Measurements from ENCODE around the gene KRTAP25-1.

Gene KRTAP25-1

GRCh38 chr21:30289215-30289614 lies at the start of gene KRTAP25-1:
KRTAP25-1 (minus strand) TSS chr21:30289514; CDS start chr21:30289490, 24 bp downstream.
- no peak for DNase-seq

GRCh38 chr21:30338717-30339116 lies 49.4 kb upstream of the KRTAP25-1 start:
- DNase-seq, result no peak

GRCh38 chr21:30337772-30338171 lies 48.5 kb upstream of the KRTAP25-1 start:
- no peak for DNase-seq

- no peak for DNase-seq
These were observed 48.0 kb upstream of the KRTAP25-1 start, which contains the start of gene KRTAP27-1 for GRCh38 chr21:30337276-30337744. KRTAP27-1 (minus strand) TSS chr21:30337694; CDS start chr21:30337668, 26 bp downstream.

GRCh38 chr21:30336596-30336995 lies 47.3 kb upstream of the KRTAP25-1 start:
- DNase-seq, result no peak

- DNase-seq, result no peak
These were observed 44.4 kb upstream of the KRTAP25-1 start for GRCh38 chr21:30333736-30334135.

GRCh38 chr21:30332681-30333080 lies 43.4 kb upstream of the KRTAP25-1 start:
- DNase-seq, result no peak

- DNase-seq, result no peak
These were observed 40.0 kb upstream of the KRTAP25-1 start for GRCh38 chr21:30329203-30329875.

GRCh38 chr21:30326390-30326789 lies 37.1 kb upstream of the KRTAP25-1 start:
- no peak for DNase-seq

GRCh38 chr21:30320215-30320614 lies 30.9 kb upstream of the KRTAP25-1 start, which contains the start of gene KRTAP26-1:
KRTAP26-1 (minus strand) TSS chr21:30320315; CDS start chr21:30320035, 280 bp downstream.
- DNase-seq, result no peak

- DNase-seq, result no peak
These were observed 26.4 kb upstream of the KRTAP25-1 start for GRCh38 chr21:30315701-30316100.

GRCh38 chr21:30306884-30307283 lies 17.6 kb upstream of the KRTAP25-1 start:
- DNase-seq, result no peak

GRCh38 chr21:30305136-30305535 lies 15.8 kb upstream of the KRTAP25-1 start:
- no peak for DNase-seq

- no peak for DNase-seq
These were observed 6.5 kb downstream of the KRTAP25-1 start, which contains the start of gene KRTAP24-1 for GRCh38 chr21:30282850-30283249. KRTAP24-1 (minus strand) TSS chr21:30282950; CDS start chr21:30282932, 18 bp downstream.

- no peak for DNase-seq
These were observed 17.7 kb downstream of the KRTAP25-1 start for GRCh38 chr21:30271611-30272010.

GRCh38 chr21:30271156-30271555 lies 18.2 kb downstream of the KRTAP25-1 start:
- no peak for DNase-seq

- no peak for DNase-seq
These were observed 19.3 kb downstream of the KRTAP25-1 start for GRCh38 chr21:30269803-30270530.

- peak; percentile 36 for DNase-seq
These were observed 20.6 kb downstream of the KRTAP25-1 start for GRCh38 chr21:30268608-30269197.

GRCh38 chr21:30257773-30258172 lies 31.5 kb downstream of the KRTAP25-1 start:
- peak; percentile 1 for DNase-seq

- DNase-seq, result no peak
These were observed 33.2 kb downstream of the KRTAP25-1 start for GRCh38 chr21:30256100-30256499.

- DNase-seq, result no peak
These were observed 33.6 kb downstream of the KRTAP25-1 start for GRCh38 chr21:30255679-30256078.

- DNase-seq, result no peak
These were observed 37.5 kb downstream of the KRTAP25-1 start for GRCh38 chr21:30251781-30252180.

GRCh38 chr21:30249936-30250335 lies 39.4 kb downstream of the KRTAP25-1 start:
- DNase-seq, result no peak
